Osteoblast (primary cell): Measurements from ENCODE around the gene RPL7A. TPM values are rescaled to one million over a fixed set of nuclear protein-coding genes. Genes with fewer than 3 reads are reported as not detected.

Source experiments
- DNase-seq: peaks from one replicate; pipeline ENCODE4 v3.0.0; 2011; ENCODE audit warnings: low spot score, mixed read lengths; ENCODE audit not compliant: insufficient read length; ENCODE audit errors: missing footprints
- H2AFZ ChIP-seq: 2 replicates; pipeline ENCODE4 v1.6.0; 2011; ENCODE audit warnings: mild to moderate bottlenecking, low read length
- H3K27ac ChIP-seq: 2 replicates; pipeline ENCODE4 v1.5.1; 2011; ENCODE audit warnings: mild to moderate bottlenecking, low read depth, low read length, moderate library complexity
- H3K27me3 ChIP-seq: 2 replicates; pipeline ENCODE4 v1.6.0; 2012; ENCODE audit warnings: mild to moderate bottlenecking, control low read depth, inconsistent platforms, low read length, moderate library complexity; ENCODE audit not compliant: insufficient read depth
- H3K36me3 ChIP-seq: 2 replicates; pipeline ENCODE4 v1.5.1; 2011; ENCODE audit warnings: mild to moderate bottlenecking, low read length, control low read depth, moderate library complexity; ENCODE audit not compliant: insufficient read depth
- H3K4me1 ChIP-seq: 2 replicates; pipeline ENCODE4 v1.5.1; 2011; ENCODE audit warnings: mild to moderate bottlenecking, low read length, control low read depth, moderate library complexity; ENCODE audit not compliant: insufficient read depth
- H3K4me2 ChIP-seq: 2 replicates; pipeline ENCODE4 v1.6.0; 2011; ENCODE audit warnings: mild to moderate bottlenecking, low read length; ENCODE audit not compliant: insufficient read depth
- H3K4me3 ChIP-seq: fragments of 200-600 bp; sonication (generic); 3 replicates; pipeline ENCODE4 v1.5.1; 2012; ENCODE audit warnings: mild to moderate bottlenecking, low read length, inconsistent platforms; ENCODE audit not compliant: insufficient read depth
- H3K79me2 ChIP-seq: 2 replicates; pipeline ENCODE4 v1.6.0; 2012; ENCODE audit warnings: mild to moderate bottlenecking, low read length, control low read depth, inconsistent platforms; ENCODE audit not compliant: insufficient read depth
- H3K9me3 ChIP-seq: 2 replicates; pipeline ENCODE4 v1.5.1; 2011; ENCODE audit warnings: low read depth, low read length, control low read depth
- H4K20me1 ChIP-seq: 2 replicates; pipeline ENCODE4 v1.6.0; 2012; ENCODE audit warnings: mild to moderate bottlenecking, low read length, control low read depth; ENCODE audit not compliant: insufficient read depth
- total RNA-seq: library from RNA; depleted of rRNA; stranded (reverse); fragments of >200 nt; gene quantifications from 2 replicates; pipeline ENCODE4 v1.2.3, GENCODE V29; 2012
- TF ChIP-seq, protein P1 (sequence below): IDR thresholded peaks from 2 replicates; pipeline ENCODE4 v1.5.1; 2011; ENCODE audit warnings: mild to moderate bottlenecking, low read depth, low read length, moderate library complexity; ENCODE audit errors: extremely low read depth

RPL7A gene
- total RNA-seq, 1 donor, result 1,763 TPM

DNA sequence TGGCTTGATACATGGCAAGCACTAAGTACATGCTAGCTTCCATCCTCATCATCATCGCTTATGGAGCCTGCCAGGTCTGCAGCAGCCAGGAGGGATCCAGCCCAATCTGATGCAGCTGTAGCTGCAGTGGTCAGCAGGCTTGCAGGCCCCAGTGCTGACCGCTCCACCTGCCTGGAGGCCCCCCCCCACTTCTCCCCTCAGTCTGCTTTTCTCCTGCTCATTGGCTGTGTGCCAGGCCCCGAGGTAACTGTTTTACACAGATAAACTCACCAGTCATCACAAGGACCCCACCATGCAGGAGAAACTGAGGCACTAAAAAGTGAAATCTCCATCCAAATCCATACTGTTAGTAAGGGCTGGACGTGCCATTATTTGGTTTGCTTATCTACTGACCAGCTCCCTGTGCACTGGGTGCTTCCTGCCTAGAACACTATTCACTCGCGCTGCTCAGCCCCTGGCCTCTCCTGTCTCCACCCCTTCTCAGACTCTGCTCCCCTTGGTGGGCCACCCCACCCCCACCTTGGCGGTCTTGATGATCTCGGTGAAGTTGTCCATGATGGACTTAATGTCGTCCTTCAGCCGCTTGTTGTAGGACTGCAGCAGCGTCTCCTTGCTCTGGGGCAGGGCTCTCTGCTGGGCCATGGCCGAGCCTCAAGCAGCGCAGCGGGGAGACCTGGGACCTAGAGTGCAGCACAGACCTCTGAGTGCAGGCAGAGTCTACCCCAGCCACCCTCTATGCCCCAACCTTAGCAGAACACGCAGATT, 1.8 kb upstream of the RPL7A start:
- peaks cover 65% of the 10 kb centered on the region for H3K36me3 ChIP-seq
- peaks cover 46% of the 10 kb centered on the region for H4K20me1 ChIP-seq
- TF ChIP-seq, protein P1, sequence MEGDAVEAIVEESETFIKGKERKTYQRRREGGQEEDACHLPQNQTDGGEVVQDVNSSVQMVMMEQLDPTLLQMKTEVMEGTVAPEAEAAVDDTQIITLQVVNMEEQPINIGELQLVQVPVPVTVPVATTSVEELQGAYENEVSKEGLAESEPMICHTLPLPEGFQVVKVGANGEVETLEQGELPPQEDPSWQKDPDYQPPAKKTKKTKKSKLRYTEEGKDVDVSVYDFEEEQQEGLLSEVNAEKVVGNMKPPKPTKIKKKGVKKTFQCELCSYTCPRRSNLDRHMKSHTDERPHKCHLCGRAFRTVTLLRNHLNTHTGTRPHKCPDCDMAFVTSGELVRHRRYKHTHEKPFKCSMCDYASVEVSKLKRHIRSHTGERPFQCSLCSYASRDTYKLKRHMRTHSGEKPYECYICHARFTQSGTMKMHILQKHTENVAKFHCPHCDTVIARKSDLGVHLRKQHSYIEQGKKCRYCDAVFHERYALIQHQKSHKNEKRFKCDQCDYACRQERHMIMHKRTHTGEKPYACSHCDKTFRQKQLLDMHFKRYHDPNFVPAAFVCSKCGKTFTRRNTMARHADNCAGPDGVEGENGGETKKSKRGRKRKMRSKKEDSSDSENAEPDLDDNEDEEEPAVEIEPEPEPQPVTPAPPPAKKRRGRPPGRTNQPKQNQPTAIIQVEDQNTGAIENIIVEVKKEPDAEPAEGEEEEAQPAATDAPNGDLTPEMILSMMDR, result no peak
- peak; percentile 83 for DNase-seq
- H3K4me2 ChIP-seq, result peak overlapping the region; percentile 73
- peaks cover 30% of the 10 kb centered on the region for H3K4me1 ChIP-seq
- peaks cover 51% of the 10 kb centered on the region for H3K79me2 ChIP-seq
- no peak overlapping the region for H2AFZ ChIP-seq
- H3K27me3 ChIP-seq, result no peaks in the 10 kb centered on the region
- no peaks in the 10 kb centered on the region for H3K9me3 ChIP-seq
- peak overlapping the region; percentile 100 for H3K4me3 ChIP-seq
- peak overlapping the region; percentile 13 for H3K27ac ChIP-seq

DNA sequence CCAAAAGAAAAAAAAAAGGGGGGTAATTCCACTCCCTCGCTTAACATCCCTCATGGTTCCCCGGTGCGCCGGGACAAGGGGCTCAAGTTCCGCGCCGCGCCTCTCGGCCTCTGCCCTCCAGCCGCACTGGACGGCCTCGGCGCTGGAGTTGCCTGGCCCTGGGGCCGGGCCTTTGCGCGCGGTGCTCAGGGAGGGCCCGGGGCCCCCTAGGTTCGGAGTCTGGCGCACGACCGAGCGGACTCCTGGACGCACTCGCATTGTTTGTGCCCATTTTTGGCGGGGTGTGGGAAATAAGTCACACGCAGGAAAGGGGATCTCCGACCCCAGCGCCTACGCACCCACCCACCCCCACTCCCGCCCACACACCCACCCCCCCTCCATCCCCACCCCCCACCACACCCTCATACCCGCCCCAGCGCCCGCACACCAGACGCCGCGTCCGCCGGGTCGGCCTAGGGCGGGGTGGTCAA, 468 bp upstream of the RPL7A start:
- Histone ChIP-seq H3K4me1 (peaks cover 39% of the 10 kb centered on the region), H3K36me3 (peaks cover 69% of the 10 kb centered on the region), H2AFZ (peak overlapping the region; percentile 32), H3K9me3 (no peaks in the 10 kb centered on the region), H4K20me1 (peaks cover 52% of the 10 kb centered on the region), H3K4me2 (peak overlapping the region; percentile 100), H3K27ac (peak overlapping the region; percentile 86), H3K27me3 (no peaks in the 10 kb centered on the region), H3K4me3 (peak overlapping the region; percentile 100), H3K79me2 (peaks cover 51% of the 10 kb centered on the region)
- DNase-seq, result peak; percentile 95
- TF ChIP-seq, protein P1, result no peak

GRCh38 chr9:133348718-133349573, 928 bp downstream of the RPL7A start:
- TF ChIP-seq, protein P1, result no peak
- peak overlapping the region; percentile 100 for H3K4me3 ChIP-seq
- H3K36me3 ChIP-seq, result peaks cover 73% of the 10 kb centered on the region
- H3K79me2 ChIP-seq, result peaks cover 51% of the 10 kb centered on the region
- H3K27ac ChIP-seq, result peak overlapping the region; percentile 86
- no peaks in the 10 kb centered on the region for H3K9me3 ChIP-seq
- no peaks in the 10 kb centered on the region for H3K27me3 ChIP-seq
- no peak overlapping the region for H2AFZ ChIP-seq
- H3K4me1 ChIP-seq, result peaks cover 39% of the 10 kb centered on the region
- H4K20me1 ChIP-seq, result peaks cover 52% of the 10 kb centered on the region
- H3K4me2 ChIP-seq, result peak overlapping the region; percentile 100
- peak; percentile 79 for DNase-seq
